DMS 273 (cell line): ENCODE results near the gene SPAM1.
"Not testable (repeated sequence)": the region's sequence is repeated elsewhere in the genome, so short reads cannot be mapped to it uniquely, and the experiment has no call there.

Experiments used
- DNase-seq: peaks from one replicate; lab custom pipeline; 2025; ENCODE audit not compliant: unreplicated experiment; lab: John Stamatoyannopoulos, UW

The SPAM1 gene

DNA sequence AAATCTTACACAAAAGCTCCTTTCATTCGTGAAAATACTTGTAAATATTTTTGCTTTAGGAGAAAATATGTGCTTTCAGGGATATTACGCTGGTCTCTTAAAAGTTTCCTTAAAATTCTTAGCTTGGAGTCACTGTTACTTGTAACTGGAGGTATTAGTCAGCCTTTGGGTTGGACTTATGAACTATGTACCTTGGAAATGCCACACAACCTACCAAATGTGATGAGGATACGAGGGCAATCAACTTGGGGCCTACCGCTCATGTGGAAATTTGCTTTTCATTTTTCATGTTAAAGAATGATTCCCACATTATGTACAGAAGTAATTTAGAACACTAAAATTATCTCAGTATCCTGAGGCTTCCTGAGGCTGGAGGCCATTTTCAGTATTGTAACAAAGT, 23.1 kb downstream of the SPAM1 start:
- DNase-seq: no peak

GRCh38 chr7:123958186-123958703, 33.2 kb downstream of the SPAM1 start:
- no peak for DNase-seq

- no peak for DNase-seq
Measured at GRCh38 chr7:123961771-123962170, 36.7 kb downstream of the SPAM1 start.

GRCh38 chr7:123966936-123967335, 41.9 kb downstream of the SPAM1 start:
- DNase-seq: peak; percentile 4

DNA sequence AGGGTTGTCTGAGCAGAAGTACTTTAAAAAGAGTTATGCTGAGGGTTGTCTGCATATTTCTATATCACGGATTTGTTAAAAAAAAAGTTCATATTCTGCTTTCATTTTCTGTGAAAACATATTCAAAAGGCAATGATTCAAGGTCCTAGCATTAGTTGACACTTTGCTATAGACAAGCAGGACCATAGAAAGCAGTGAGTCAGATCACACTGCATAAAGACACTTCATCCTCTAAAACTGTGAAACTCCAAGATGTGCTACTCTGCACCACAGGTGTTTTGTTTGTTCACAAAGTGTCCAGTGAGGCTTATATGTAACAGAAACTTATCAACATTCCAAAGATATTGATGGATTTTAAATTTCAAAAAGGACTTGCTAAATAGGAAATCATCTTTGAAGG, 47.0 kb downstream of the SPAM1 start:
- DNase-seq: no peak

DNA sequence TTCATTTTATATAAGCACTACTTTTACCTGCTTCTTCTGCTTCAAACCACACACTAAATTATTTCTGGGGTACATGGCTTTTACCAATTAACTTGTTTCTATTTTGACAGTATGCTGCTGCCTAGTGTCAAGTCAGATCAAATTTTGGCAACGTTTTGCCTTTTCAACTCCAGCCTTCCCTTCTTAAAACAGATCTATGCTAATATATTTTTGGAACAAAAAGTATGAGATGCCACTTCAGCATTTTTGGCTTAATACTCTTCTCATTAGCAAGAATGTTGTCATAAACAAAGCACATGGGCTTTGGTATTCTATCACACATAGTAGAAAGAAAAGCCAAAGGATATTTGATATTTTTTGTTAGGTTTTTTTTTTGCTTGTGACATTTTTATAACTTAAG, 47.8 kb downstream of the SPAM1 start:
- no peak for DNase-seq

DNA sequence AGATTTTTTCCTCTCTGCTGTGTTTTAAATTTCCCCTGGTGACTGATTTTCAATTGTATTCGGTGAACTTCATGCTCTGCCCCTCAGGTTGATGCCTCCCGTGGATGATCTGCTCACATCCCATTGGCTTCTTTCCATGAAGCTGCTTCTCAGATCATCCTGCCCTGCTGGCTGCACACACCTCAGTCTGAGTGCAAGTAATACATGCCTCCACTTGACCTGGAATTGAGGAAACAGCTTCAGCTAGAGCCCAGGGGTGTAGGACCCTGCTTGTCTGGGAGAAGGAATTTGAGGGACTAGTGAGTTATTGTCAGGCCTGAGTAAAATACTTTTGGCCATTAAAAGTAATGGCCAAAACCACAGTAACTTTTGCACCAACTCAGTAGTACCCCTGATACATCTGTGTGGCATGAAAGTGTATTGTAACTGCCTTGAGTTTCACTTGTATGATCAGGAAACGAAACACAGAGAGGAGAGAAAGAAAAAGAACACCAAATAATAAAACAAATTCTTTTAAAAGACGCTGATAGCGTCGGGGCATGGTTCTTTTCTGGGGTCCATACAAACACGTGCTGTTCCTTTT, 49.4 kb downstream of the SPAM1 start:
- DNase-seq: no peak

- DNase-seq: no peak
Measured at GRCh38 chr7:123975084-123975483, 50.0 kb downstream of the SPAM1 start.

DNA sequence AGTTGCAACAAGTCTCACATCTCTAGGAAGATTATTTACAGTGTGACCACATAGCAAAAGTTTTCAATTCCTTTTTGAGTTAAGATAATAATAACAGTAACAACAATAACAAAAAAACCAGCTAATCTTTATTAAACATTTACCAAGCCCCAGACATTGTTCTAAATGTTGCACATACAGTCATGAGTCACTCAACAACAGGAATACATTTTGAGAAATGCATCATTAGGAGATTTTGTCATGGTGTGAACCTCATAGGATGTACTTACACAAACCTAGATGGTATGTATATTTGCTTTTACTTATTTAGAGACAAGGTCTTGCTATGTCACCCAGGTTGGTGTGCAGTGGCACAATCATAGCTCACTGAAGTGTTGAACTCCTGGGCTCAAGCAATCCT, 52.0 kb downstream of the SPAM1 start:
- no peak for DNase-seq

DNA sequence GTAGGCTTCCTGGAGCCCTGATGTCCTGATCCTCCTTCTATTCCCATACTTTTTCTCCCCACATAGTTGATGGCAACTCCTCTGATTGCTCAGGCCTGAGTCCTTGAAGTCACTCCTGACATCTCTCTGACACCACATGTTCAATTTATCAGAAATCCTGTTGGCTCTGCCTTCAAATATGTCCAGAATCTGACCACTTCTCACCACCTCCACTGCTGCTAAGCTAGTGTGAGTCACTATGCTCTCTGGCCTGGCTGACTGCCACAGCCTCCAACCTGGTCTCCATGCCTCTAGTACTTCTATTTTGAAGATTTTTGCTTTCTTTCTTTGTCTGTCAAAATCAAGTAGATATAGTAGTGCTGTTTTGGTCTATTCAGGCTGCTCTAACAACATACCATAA, 54.8 kb downstream of the SPAM1 start:
- no peak for DNase-seq

GRCh38 chr7:123987445-123987844, 62.4 kb downstream of the SPAM1 start:
- DNase-seq: no peak

GRCh38 chr7:123992913-123993518, 68.0 kb downstream of the SPAM1 start:
- DNase-seq: no peak

GRCh38 chr7:123993996-123994395, 69.0 kb downstream of the SPAM1 start:
- DNase-seq: no peak

DNA sequence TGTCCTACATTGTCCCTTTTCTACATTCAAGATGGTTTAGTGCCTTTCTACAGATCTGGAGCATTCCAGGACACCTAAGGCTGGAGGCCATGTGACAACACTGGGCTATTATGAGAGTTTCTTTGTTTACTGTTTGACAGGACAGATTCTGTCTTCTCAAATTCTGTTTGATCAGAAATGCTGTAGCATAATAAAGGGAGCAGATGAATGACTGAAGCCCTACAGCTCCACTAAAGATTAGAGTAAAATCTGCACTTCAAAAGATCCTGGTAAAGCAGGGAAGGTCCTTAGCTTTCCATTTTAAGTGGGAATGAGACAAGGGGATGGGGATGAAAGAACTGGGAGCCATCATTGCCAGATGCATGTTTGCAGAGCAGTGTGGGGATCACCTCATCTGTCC, 69.4 kb downstream of the SPAM1 start:
- no peak for DNase-seq

- no peak for DNase-seq
Measured at GRCh38 chr7:123995617-123996326, 70.7 kb downstream of the SPAM1 start.

DNA sequence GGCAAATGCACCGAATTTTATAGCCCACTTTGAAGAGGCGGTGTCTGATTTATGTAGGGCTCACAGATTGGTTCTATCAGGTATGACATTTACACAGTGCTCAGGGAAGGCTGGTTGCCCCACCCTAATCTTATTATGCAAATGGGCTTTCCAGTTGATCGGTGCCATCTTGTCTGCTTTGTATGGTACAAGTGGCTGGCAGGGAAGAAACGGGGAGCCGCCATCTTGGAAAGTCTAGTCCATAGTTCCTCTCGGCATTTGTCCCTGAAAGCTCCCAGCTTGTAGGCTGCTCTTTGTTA, 71.2 kb downstream of the SPAM1 start:
- DNase-seq: no peak

GRCh38 chr7:123998921-123999320, 73.9 kb downstream of the SPAM1 start:
- DNase-seq: no peak

DNA sequence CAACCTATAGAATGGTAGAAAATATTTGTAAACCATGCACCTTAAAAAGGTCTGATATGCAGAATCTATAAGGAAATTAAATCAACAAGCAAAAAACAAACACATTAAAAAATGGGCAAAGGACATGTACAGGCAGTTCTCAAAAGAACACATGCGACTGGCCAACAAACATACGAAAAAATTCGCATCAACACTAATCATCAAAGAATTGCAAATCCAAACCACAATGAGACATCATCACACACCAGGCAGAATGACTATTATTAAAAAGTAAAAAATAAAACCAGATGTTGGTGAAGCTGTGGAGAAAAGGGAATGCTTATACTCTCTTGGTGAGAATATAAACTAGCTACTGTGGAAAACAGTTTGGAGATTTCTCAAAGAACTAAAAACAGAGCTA, 74.7 kb downstream of the SPAM1 start:
- no peak for DNase-seq

- not testable (repeated sequence) for DNase-seq
Measured at GRCh38 chr7:124008296-124008695, 83.3 kb downstream of the SPAM1 start.

GRCh38 chr7:124009321-124009720, 84.3 kb downstream of the SPAM1 start:
- DNase-seq: peak; percentile 8
